Measurements from ENCODE around the gene PDC.

The PDC gene

DNA sequence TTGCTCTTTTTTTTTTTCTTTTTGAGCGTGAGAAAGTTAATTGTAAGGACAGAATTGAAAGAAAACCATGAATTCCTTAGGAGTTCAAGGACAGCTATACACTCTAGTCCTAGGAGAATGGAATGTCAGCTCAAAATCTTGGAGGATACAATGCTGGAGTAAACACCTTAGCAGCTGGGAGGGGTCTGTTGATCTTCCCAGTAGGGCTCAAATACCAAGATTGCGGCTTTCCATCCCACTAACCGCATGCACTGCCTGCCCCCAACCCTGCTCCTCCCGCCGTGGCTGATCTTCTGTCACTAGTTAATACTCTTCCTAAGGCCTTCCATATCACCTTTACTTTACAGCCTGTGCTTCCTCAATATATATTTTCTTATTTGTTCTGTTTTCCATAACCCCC lies 2.6 kb upstream of the PDC start:
- no peak for TF ChIP-seq RAD21 (IDR thresholded peaks at IDR 0.05; ENCODE audit: low read depth)
- TF ChIP-seq, protein P1, sequence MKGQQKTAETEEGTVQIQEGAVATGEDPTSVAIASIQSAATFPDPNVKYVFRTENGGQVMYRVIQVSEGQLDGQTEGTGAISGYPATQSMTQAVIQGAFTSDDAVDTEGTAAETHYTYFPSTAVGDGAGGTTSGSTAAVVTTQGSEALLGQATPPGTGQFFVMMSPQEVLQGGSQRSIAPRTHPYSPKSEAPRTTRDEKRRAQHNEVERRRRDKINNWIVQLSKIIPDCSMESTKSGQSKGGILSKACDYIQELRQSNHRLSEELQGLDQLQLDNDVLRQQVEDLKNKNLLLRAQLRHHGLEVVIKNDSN (IDR thresholded peaks at IDR 0.05), result no peak
- no peak for TF ChIP-seq CEBPB (IDR thresholded peaks at IDR 0.05)
- TF ChIP-seq FOXM1 (IDR thresholded peaks at IDR 0.05; ENCODE audit: borderline replicate concordance, low read depth), result no peak
- TF ChIP-seq TEAD4 (IDR thresholded peaks at IDR 0.05), result no peak
- TF ChIP-seq, protein P2, sequence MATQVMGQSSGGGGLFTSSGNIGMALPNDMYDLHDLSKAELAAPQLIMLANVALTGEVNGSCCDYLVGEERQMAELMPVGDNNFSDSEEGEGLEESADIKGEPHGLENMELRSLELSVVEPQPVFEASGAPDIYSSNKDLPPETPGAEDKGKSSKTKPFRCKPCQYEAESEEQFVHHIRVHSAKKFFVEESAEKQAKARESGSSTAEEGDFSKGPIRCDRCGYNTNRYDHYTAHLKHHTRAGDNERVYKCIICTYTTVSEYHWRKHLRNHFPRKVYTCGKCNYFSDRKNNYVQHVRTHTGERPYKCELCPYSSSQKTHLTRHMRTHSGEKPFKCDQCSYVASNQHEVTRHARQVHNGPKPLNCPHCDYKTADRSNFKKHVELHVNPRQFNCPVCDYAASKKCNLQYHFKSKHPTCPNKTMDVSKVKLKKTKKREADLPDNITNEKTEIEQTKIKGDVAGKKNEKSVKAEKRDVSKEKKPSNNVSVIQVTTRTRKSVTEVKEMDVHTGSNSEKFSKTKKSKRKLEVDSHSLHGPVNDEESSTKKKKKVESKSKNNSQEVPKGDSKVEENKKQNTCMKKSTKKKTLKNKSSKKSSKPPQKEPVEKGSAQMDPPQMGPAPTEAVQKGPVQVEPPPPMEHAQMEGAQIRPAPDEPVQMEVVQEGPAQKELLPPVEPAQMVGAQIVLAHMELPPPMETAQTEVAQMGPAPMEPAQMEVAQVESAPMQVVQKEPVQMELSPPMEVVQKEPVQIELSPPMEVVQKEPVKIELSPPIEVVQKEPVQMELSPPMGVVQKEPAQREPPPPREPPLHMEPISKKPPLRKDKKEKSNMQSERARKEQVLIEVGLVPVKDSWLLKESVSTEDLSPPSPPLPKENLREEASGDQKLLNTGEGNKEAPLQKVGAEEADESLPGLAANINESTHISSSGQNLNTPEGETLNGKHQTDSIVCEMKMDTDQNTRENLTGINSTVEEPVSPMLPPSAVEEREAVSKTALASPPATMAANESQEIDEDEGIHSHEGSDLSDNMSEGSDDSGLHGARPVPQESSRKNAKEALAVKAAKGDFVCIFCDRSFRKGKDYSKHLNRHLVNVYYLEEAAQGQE (IDR thresholded peaks at IDR 0.05; ENCODE audit: low read depth), result no peak
- no peak for TF ChIP-seq ZBTB7A (IDR thresholded peaks at IDR 0.05; ENCODE audit: low read depth)

DNA sequence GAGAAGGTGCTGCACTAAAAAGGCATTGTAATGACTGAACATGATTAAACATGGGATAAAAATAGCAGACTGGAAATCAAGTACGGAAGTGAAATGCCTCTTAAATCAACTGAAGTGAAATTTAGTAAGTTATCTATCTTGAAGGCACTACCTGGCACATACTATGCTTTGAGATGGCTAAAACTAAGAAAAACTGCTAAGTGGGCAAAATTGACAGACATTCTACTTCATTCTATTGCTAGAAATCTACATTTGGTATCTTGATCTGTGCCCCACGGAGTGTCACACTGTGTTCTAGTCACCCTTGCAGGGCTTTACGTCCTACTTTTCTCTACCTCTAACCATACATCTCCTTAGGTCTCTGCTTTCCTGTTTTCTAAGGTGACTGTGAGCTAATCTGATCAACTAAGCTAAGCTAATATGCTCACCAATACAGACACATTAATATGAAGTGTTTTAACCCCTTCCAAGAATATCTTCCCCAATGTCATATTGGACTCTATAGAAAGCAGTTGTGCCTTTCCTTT lies 4.1 kb downstream of the PDC start:
- no peak for TF ChIP-seq CREB1 (IDR thresholded peaks at IDR 0.05; ENCODE audit: low read depth)
- TF ChIP-seq NFIC (IDR thresholded peaks at IDR 0.05), result no peak
- TF ChIP-seq, protein P1 (IDR thresholded peaks at IDR 0.05), result no peak
- no peak for TF ChIP-seq TCF12 (IDR thresholded peaks at IDR 0.05; ENCODE audit: low read depth)
- no peak for TF ChIP-seq RAD21 (IDR thresholded peaks at IDR 0.05; ENCODE audit: low read depth)
- no peak for TF ChIP-seq TEAD4 (IDR thresholded peaks at IDR 0.05)
- TF ChIP-seq ZBTB7A (IDR thresholded peaks at IDR 0.05; ENCODE audit: low read depth), result no peak
- TF ChIP-seq EGR1 (IDR thresholded peaks at IDR 0.05), result no peak
- TF ChIP-seq, protein P2 (IDR thresholded peaks at IDR 0.05; ENCODE audit: low read depth), result no peak
- TF ChIP-seq YY1 (IDR thresholded peaks at IDR 0.05; ENCODE audit: low read depth), result no peak
- no peak for TF ChIP-seq CEBPB (IDR thresholded peaks at IDR 0.05)
- TF ChIP-seq, protein P3, sequence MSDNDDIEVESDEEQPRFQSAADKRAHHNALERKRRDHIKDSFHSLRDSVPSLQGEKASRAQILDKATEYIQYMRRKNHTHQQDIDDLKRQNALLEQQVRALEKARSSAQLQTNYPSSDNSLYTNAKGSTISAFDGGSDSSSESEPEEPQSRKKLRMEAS (IDR thresholded peaks at IDR 0.05), result no peak
- TF ChIP-seq TAF1 (IDR thresholded peaks at IDR 0.05; ENCODE audit: low read depth), result no peak
- no peak for TF ChIP-seq FOXM1 (IDR thresholded peaks at IDR 0.05; ENCODE audit: borderline replicate concordance, low read depth)

DNA sequence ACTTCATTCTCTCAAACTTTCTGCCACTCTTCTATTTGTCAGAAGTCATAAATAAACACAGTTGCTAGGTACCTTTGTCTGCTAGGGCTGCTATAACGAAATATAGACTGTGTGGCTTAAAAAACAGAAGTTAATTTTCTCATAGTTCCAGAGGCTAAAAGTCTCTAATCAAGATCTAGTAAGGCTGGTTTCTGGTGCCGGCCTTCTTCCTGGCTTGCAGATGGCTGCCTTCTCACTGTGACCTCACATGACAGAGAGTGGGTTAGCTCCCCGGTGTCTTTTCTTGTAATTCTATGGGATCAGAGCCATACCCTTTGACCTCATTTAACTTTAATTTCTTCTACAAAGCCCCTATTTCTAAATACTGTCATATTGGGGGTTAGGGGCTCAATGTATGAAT lies 5.9 kb downstream of the PDC start:
- TF ChIP-seq CREB1 (IDR thresholded peaks at IDR 0.05; ENCODE audit: low read depth), result no peak
- TF ChIP-seq TAF1 (IDR thresholded peaks at IDR 0.05; ENCODE audit: low read depth), result no peak
- TF ChIP-seq ZBTB7A (IDR thresholded peaks at IDR 0.05; ENCODE audit: low read depth), result no peak
- TF ChIP-seq FOXM1 (IDR thresholded peaks at IDR 0.05; ENCODE audit: borderline replicate concordance, low read depth), result no peak
- TF ChIP-seq, protein P2 (IDR thresholded peaks at IDR 0.05; ENCODE audit: low read depth), result no peak
- TF ChIP-seq TCF12 (IDR thresholded peaks at IDR 0.05; ENCODE audit: low read depth), result no peak
- no peak for TF ChIP-seq YY1 (IDR thresholded peaks at IDR 0.05; ENCODE audit: low read depth)
- TF ChIP-seq, protein P1 (IDR thresholded peaks at IDR 0.05), result no peak
- TF ChIP-seq EGR1 (IDR thresholded peaks at IDR 0.05), result no peak
- no peak for TF ChIP-seq TEAD4 (IDR thresholded peaks at IDR 0.05)
- no peak for TF ChIP-seq RAD21 (IDR thresholded peaks at IDR 0.05; ENCODE audit: low read depth)
- no peak for TF ChIP-seq CEBPB (IDR thresholded peaks at IDR 0.05)
- TF ChIP-seq EP300 (IDR thresholded peaks at IDR 0.05; ENCODE audit: borderline replicate concordance), result no peak

DNA sequence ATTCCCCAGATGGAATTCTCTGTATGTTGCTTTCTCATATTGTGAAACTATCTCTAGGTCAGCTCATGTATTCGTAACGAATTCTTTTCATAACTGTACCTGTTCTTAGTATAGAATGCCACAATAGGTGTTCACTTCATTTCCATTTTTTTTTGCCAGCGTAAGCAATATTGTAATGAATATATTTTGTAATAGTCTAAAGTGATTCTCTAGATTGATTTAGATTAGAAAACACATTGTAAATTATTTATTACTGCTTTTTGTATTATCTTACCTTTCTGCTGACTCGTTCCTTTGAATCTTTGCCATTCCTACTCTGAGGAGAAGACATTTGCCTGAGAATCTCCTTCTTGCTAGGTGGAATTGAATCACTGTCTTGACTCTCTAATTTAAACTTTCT lies 14.8 kb downstream of the PDC start:
- TF ChIP-seq, protein P2 (IDR thresholded peaks at IDR 0.05; ENCODE audit: low read depth), result no peak
- no peak for TF ChIP-seq NFIC (IDR thresholded peaks at IDR 0.05)
- TF ChIP-seq, protein P1 (IDR thresholded peaks at IDR 0.05), result no peak
- TF ChIP-seq YY1 (IDR thresholded peaks at IDR 0.05; ENCODE audit: low read depth), result no peak
- no peak for TF ChIP-seq RAD21 (IDR thresholded peaks at IDR 0.05; ENCODE audit: low read depth)
- no peak for TF ChIP-seq TAF1 (IDR thresholded peaks at IDR 0.05; ENCODE audit: low read depth)
- no peak for TF ChIP-seq EP300 (IDR thresholded peaks at IDR 0.05; ENCODE audit: borderline replicate concordance)
- no peak for TF ChIP-seq ZBTB7A (IDR thresholded peaks at IDR 0.05; ENCODE audit: low read depth)

All from Ishikawa (cell line).